ENCODE measurements around the gene FHIT.

DNA sequence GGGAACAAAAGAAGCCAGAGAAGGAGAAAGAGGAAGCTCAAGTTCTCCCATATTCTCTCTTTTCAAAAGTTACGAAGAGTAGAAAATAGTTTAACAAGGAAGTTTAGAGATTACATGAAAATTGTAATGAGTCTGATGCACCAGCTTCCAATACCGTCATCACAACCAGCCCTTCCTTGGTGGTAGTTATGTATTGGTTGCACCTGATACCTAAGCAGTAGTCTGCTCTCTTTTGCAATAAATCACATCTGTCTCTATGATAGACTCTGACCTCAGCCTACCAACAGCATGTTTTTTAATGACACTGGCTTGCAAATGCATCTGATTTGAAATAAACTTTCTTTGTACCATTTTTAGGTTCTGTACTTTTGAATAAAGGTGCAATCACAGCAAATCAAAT is 575.8 kb downstream of the FHIT start:
- TF ChIP-seq, protein P1, sequence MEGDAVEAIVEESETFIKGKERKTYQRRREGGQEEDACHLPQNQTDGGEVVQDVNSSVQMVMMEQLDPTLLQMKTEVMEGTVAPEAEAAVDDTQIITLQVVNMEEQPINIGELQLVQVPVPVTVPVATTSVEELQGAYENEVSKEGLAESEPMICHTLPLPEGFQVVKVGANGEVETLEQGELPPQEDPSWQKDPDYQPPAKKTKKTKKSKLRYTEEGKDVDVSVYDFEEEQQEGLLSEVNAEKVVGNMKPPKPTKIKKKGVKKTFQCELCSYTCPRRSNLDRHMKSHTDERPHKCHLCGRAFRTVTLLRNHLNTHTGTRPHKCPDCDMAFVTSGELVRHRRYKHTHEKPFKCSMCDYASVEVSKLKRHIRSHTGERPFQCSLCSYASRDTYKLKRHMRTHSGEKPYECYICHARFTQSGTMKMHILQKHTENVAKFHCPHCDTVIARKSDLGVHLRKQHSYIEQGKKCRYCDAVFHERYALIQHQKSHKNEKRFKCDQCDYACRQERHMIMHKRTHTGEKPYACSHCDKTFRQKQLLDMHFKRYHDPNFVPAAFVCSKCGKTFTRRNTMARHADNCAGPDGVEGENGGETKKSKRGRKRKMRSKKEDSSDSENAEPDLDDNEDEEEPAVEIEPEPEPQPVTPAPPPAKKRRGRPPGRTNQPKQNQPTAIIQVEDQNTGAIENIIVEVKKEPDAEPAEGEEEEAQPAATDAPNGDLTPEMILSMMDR (IDR thresholded peaks at IDR 0.05), result no peak
- TF ChIP-seq, protein P2, sequence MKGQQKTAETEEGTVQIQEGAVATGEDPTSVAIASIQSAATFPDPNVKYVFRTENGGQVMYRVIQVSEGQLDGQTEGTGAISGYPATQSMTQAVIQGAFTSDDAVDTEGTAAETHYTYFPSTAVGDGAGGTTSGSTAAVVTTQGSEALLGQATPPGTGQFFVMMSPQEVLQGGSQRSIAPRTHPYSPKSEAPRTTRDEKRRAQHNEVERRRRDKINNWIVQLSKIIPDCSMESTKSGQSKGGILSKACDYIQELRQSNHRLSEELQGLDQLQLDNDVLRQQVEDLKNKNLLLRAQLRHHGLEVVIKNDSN (IDR thresholded peaks at IDR 0.05; ENCODE audit: borderline replicate concordance, low read depth), result no peak
- TF ChIP-seq GATA2 (CRISPR knock-in tag; IDR thresholded peaks at IDR 0.05) (no peak), TAF1 (IDR thresholded peaks at IDR 0.05; ENCODE audit: borderline replicate concordance, low read depth, low read length) (no peak), POLR2AphosphoS5 (IDR thresholded peaks at IDR 0.05; ENCODE audit: low read depth, low read length) (no peak), RXRA (IDR thresholded peaks at IDR 0.05; ENCODE audit: borderline replicate concordance, low read depth) (no peak), TEAD4 (IDR thresholded peaks at IDR 0.05; ENCODE audit: borderline replicate concordance, insufficient read depth) (no peak), RCOR1 (IDR thresholded peaks at IDR 0.05; ENCODE audit: low read length) (no peak), NFIC (IDR thresholded peaks at IDR 0.05; ENCODE audit: borderline replicate concordance) (no peak)
- TF ChIP-seq, protein P3, sequence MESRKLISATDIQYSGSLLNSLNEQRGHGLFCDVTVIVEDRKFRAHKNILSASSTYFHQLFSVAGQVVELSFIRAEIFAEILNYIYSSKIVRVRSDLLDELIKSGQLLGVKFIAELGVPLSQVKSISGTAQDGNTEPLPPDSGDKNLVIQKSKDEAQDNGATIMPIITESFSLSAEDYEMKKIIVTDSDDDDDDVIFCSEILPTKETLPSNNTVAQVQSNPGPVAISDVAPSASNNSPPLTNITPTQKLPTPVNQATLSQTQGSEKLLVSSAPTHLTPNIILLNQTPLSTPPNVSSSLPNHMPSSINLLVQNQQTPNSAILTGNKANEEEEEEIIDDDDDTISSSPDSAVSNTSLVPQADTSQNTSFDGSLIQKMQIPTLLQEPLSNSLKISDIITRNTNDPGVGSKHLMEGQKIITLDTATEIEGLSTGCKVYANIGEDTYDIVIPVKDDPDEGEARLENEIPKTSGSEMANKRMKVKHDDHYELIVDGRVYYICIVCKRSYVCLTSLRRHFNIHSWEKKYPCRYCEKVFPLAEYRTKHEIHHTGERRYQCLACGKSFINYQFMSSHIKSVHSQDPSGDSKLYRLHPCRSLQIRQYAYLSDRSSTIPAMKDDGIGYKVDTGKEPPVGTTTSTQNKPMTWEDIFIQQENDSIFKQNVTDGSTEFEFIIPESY (IDR thresholded peaks at IDR 0.05; ENCODE audit: borderline replicate concordance, low read depth), result no peak
- TF ChIP-seq, protein P4, sequence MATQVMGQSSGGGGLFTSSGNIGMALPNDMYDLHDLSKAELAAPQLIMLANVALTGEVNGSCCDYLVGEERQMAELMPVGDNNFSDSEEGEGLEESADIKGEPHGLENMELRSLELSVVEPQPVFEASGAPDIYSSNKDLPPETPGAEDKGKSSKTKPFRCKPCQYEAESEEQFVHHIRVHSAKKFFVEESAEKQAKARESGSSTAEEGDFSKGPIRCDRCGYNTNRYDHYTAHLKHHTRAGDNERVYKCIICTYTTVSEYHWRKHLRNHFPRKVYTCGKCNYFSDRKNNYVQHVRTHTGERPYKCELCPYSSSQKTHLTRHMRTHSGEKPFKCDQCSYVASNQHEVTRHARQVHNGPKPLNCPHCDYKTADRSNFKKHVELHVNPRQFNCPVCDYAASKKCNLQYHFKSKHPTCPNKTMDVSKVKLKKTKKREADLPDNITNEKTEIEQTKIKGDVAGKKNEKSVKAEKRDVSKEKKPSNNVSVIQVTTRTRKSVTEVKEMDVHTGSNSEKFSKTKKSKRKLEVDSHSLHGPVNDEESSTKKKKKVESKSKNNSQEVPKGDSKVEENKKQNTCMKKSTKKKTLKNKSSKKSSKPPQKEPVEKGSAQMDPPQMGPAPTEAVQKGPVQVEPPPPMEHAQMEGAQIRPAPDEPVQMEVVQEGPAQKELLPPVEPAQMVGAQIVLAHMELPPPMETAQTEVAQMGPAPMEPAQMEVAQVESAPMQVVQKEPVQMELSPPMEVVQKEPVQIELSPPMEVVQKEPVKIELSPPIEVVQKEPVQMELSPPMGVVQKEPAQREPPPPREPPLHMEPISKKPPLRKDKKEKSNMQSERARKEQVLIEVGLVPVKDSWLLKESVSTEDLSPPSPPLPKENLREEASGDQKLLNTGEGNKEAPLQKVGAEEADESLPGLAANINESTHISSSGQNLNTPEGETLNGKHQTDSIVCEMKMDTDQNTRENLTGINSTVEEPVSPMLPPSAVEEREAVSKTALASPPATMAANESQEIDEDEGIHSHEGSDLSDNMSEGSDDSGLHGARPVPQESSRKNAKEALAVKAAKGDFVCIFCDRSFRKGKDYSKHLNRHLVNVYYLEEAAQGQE (IDR thresholded peaks at IDR 0.05; ENCODE audit: low read depth, low read length), result no peak
